ENCODE data around the gene GUCY2D. TPM values are rescaled to one million over a fixed set of nuclear protein-coding genes. Genes with fewer than 3 reads are reported as not detected.

Gene GUCY2D
- total RNA-seq, 2 experiments from 2014 or later: not detected

- POLR2A ChIA-PET: interaction anchor here (0.6 kb wide), 1 partner anchor 77 kb away, joined by 9 read pairs; no protein-coding TSS in a partner anchor
- H3K4me1 Mint-ChIP-seq: no peaks in the 10 kb centered on the region
- intact Hi-C loops (cut with DNase I, micrococcal nuclease): no loop called here
- DNase-seq (no peak), ATAC-seq (no peak)
- H3K36me3 Mint-ChIP-seq (ENCODE audit: low read depth): no peaks in the 10 kb centered on the region
- no peak overlapping the region for H3K4me3 Mint-ChIP-seq
- CTCF ChIA-PET: no interaction called here
- H3K27ac Mint-ChIP-seq: no peak overlapping the region
- H3K9me3 Mint-ChIP-seq (ENCODE audit: low read depth): no peaks in the 10 kb centered on the region
- peaks cover 16% of the 10 kb centered on the region for H3K27me3 Mint-ChIP-seq
These were observed 5.4 kb downstream of the GUCY2D start for GRCh38 chr17:8007836-8008235.

GRCh38 chr17:8012045-8012580, 9.7 kb downstream of the GUCY2D start:
- H3K4me1 Mint-ChIP-seq: peaks cover 5% of the 10 kb centered on the region
- POLR2A ChIA-PET: no interaction called here
- intact Hi-C loops (cut with DNase I, micrococcal nuclease): no loop called here
- H3K27me3 Mint-ChIP-seq: peaks cover 6% of the 10 kb centered on the region
- H3K27ac Mint-ChIP-seq: no peak overlapping the region
- H3K36me3 Mint-ChIP-seq (ENCODE audit: low read depth): no peaks in the 10 kb centered on the region
- H3K9me3 Mint-ChIP-seq (ENCODE audit: low read depth): no peaks in the 10 kb centered on the region
- CTCF ChIA-PET: no interaction called here
- ATAC-seq (no peak), DNase-seq (no peak)
- H3K4me3 Mint-ChIP-seq: no peak overlapping the region

- no peaks in the 10 kb centered on the region for H3K36me3 Mint-ChIP-seq (ENCODE audit: low read depth)
- peaks cover 6% of the 10 kb centered on the region for H3K27me3 Mint-ChIP-seq
- H3K27ac Mint-ChIP-seq: no peak overlapping the region
- CTCF ChIA-PET: interaction anchor here (0.9 to 1.5 kb wide), 2 partner anchors 16 to 188 kb away, joined by 4 to 6 read pairs; no protein-coding TSS in a partner anchor
- POLR2A ChIA-PET: no interaction called here
- ATAC-seq: no peak
- no peak overlapping the region for H3K4me3 Mint-ChIP-seq
- DNase-seq: no peak
- H3K9me3 Mint-ChIP-seq (ENCODE audit: low read depth): no peaks in the 10 kb centered on the region
- intact Hi-C loops (cut with DNase I, micrococcal nuclease): no loop called here
- peaks cover 5% of the 10 kb centered on the region for H3K4me1 Mint-ChIP-seq
These were observed 10.7 kb downstream of the GUCY2D start for GRCh38 chr17:8012996-8013640.

GRCh38 chr17:8013731-8014557, 11.5 kb downstream of the GUCY2D start:
- peaks cover 6% of the 10 kb centered on the region for H3K27me3 Mint-ChIP-seq
- peaks cover 5% of the 10 kb centered on the region for H3K4me1 Mint-ChIP-seq
- no peak for ATAC-seq
- DNase-seq: no peak
- CTCF ChIA-PET: interaction anchor here (0.5 to 1.5 kb wide), 3 partner anchors 16 to 43 kb away, joined by 3 to 4 read pairs (median 3); no protein-coding TSS in a partner anchor
- POLR2A ChIA-PET: no interaction called here
- no peaks in the 10 kb centered on the region for H3K9me3 Mint-ChIP-seq (ENCODE audit: low read depth)
- intact Hi-C loops (cut with DNase I, micrococcal nuclease): no loop called here
- no peak overlapping the region for H3K4me3 Mint-ChIP-seq
- no peak overlapping the region for H3K27ac Mint-ChIP-seq
- no peaks in the 10 kb centered on the region for H3K36me3 Mint-ChIP-seq (ENCODE audit: low read depth)

- Mint-ChIP-seq H3K36me3 (ENCODE audit: low read depth) (no peaks in the 10 kb centered on the region), H3K27ac (no peak overlapping the region), H3K9me3 (ENCODE audit: low read depth) (no peaks in the 10 kb centered on the region), H3K4me3 (no peak overlapping the region), H3K27me3 (peaks cover 6% of the 10 kb centered on the region), H3K4me1 (peaks cover 5% of the 10 kb centered on the region)
- ChIA-PET CTCF (interaction anchor here (0.5 to 0.7 kb wide), 2 partner anchors 16 to 43 kb away, joined by 3 read pairs; no protein-coding TSS in a partner anchor), POLR2A (no interaction called here)
- ATAC-seq: no peak
- DNase-seq: no peak
- intact Hi-C loops (cut with DNase I, micrococcal nuclease): no loop called here
These were observed 12.1 kb downstream of the GUCY2D start for GRCh38 chr17:8014558-8014850.

GRCh38 chr17:8015236-8015956, 13.0 kb downstream of the GUCY2D start:
- Mint-ChIP-seq H3K27ac (no peak overlapping the region), H3K27me3 (peaks cover 6% of the 10 kb centered on the region), H3K4me3 (no peak overlapping the region), H3K36me3 (ENCODE audit: low read depth) (no peaks in the 10 kb centered on the region), H3K4me1 (peaks cover 5% of the 10 kb centered on the region), H3K9me3 (ENCODE audit: low read depth) (no peaks in the 10 kb centered on the region)
- no peak for DNase-seq
- intact Hi-C loops (cut with DNase I, micrococcal nuclease): no loop called here
- ATAC-seq: no peak
- POLR2A ChIA-PET: no interaction called here
- CTCF ChIA-PET: interaction anchor here (0.7 to 4.1 kb wide), 7 partner anchors 14 to 215 kb away, joined by 3 to 44 read pairs (median 10); partner anchors contain the start of gene GUCY2D

- peaks cover 6% of the 10 kb centered on the region for H3K27me3 Mint-ChIP-seq
- ATAC-seq (peak; percentile 54), DNase-seq (peak; percentile 54)
- POLR2A ChIA-PET: no interaction called here
- peak overlapping the region; percentile 60 for H3K4me3 Mint-ChIP-seq
- H3K9me3 Mint-ChIP-seq (ENCODE audit: low read depth): no peaks in the 10 kb centered on the region
- CTCF ChIA-PET: interaction anchor here (0.7 to 4.1 kb wide), 10 partner anchors 12 to 214 kb away, joined by 3 to 44 read pairs (median 7); partner anchors contain the start of gene GUCY2D
- H3K27ac Mint-ChIP-seq: no peak overlapping the region
- intact Hi-C loops (cut with DNase I, micrococcal nuclease): loop anchor here (1.0 kb wide), 2 partner anchors 25 to 41 kb away; no protein-coding TSS in a partner anchor
- no peaks in the 10 kb centered on the region for H3K36me3 Mint-ChIP-seq (ENCODE audit: low read depth)
- H3K4me1 Mint-ChIP-seq: peaks cover 5% of the 10 kb centered on the region
These were observed 13.7 kb downstream of the GUCY2D start for GRCh38 chr17:8015957-8016631.

- CTCF ChIA-PET: interaction anchor here (0.6 to 4.1 kb wide), 16 partner anchors 9 to 133 kb away, joined by 3 to 44 read pairs (median 4); partner anchors contain the start of gene GUCY2D
- ATAC-seq (peak; percentile 91), DNase-seq (peak; percentile 80)
- Mint-ChIP-seq H3K4me1 (peaks cover 5% of the 10 kb centered on the region), H3K27me3 (peaks cover 6% of the 10 kb centered on the region), H3K27ac (no peak overlapping the region), H3K9me3 (ENCODE audit: low read depth) (no peaks in the 10 kb centered on the region), H3K36me3 (ENCODE audit: low read depth) (no peaks in the 10 kb centered on the region), H3K4me3 (peak overlapping the region; percentile 60)
- intact Hi-C loops (cut with DNase I, micrococcal nuclease): loop anchor here (1.0 kb wide), 2 partner anchors 24 to 40 kb away; no protein-coding TSS in a partner anchor
- POLR2A ChIA-PET: no interaction called here
These were observed 14.4 kb downstream of the GUCY2D start for GRCh38 chr17:8016632-8017424.

GRCh38 chr17:8018436-8018835, 16.0 kb downstream of the GUCY2D start:
- intact Hi-C loops (cut with DNase I, micrococcal nuclease): no loop called here
- Mint-ChIP-seq H3K27me3 (peaks cover 5% of the 10 kb centered on the region), H3K27ac (no peak overlapping the region), H3K36me3 (ENCODE audit: low read depth) (no peaks in the 10 kb centered on the region), H3K4me1 (peaks cover 5% of the 10 kb centered on the region), H3K4me3 (no peak overlapping the region), H3K9me3 (ENCODE audit: low read depth) (no peaks in the 10 kb centered on the region)
- ChIA-PET CTCF (interaction anchor here (0.6 to 4.1 kb wide), 11 partner anchors 8 to 274 kb away, joined by 3 to 44 read pairs (median 5); partner anchors contain the start of gene GUCY2D), POLR2A (no interaction called here)
- ATAC-seq (no peak), DNase-seq (no peak)

GRCh38 chr17:8019166-8019565, 16.8 kb downstream of the GUCY2D start:
- DNase-seq (no peak), ATAC-seq (no peak)
- Mint-ChIP-seq H3K36me3 (ENCODE audit: low read depth) (no peaks in the 10 kb centered on the region), H3K4me3 (no peak overlapping the region), H3K27ac (no peak overlapping the region), H3K4me1 (peaks cover 5% of the 10 kb centered on the region), H3K27me3 (peaks cover 4% of the 10 kb centered on the region), H3K9me3 (ENCODE audit: low read depth) (no peaks in the 10 kb centered on the region)
- intact Hi-C loops (cut with DNase I, micrococcal nuclease): no loop called here
- CTCF ChIA-PET: interaction anchor here (0.6 to 4.1 kb wide), 5 partner anchors 9 to 75 kb away, joined by 3 to 44 read pairs (median 4); no protein-coding TSS in a partner anchor
- POLR2A ChIA-PET: no interaction called here

All from activated CD4-positive, alpha-beta T cell treated with anti-CD3 and anti-CD28 coated beads for 36 hours (primary cell).